SK-N-SH (cell line): ENCODE results near the gene DLG2.
"Not testable (repeated sequence)": the region's sequence is repeated elsewhere in the genome, so short reads cannot be mapped to it uniquely, and the experiment has no call there.

Experiments
- CTCF ChIP-seq: fragments of 200-600 bp; sonication (generic); IDR thresholded peaks from 2 replicates; pipeline ENCODE4 v1.6.1; 2017; ENCODE audit warnings: antibody characterized with exemption, mild to moderate bottlenecking, moderate library complexity
- ELF1 ChIP-seq: IDR thresholded peaks from 2 replicates; pipeline ENCODE4 v1.4.0; 2012
- EP300 ChIP-seq, 2 experiments: IDR thresholded peaks; 2 replicates each; pipeline versions ENCODE4 v1.4.0 to v1.6.1; 2012; ENCODE audit warnings: borderline replicate concordance in 1 of 2, low read depth in 1 of 2, low read length in 1 of 2
- FOXM1 ChIP-seq: IDR thresholded peaks from 2 replicates; pipeline ENCODE4 v1.4.0; 2012; ENCODE audit warnings: low read depth, mild to moderate bottlenecking
- GABPA ChIP-seq: IDR thresholded peaks from 2 replicates; pipeline ENCODE4 v1.4.0; 2012; ENCODE audit warnings: low read depth, mild to moderate bottlenecking
- MXI1 ChIP-seq: IDR thresholded peaks from 2 replicates; pipeline ENCODE4 v1.6.1; 2012; ENCODE audit warnings: mild to moderate bottlenecking, low read depth, low read length, improper control_type of control experiment
- NRF1 ChIP-seq: IDR thresholded peaks from 2 replicates; pipeline ENCODE4 v1.6.1; 2012; ENCODE audit warnings: low read depth, mild to moderate bottlenecking, low read length
- RAD21 ChIP-seq: IDR thresholded peaks from 2 replicates; pipeline ENCODE4 v1.6.1; 2012; ENCODE audit warnings: mild to moderate bottlenecking, low read length
- RCOR1 ChIP-seq: fragments of 150-350 bp; IDR thresholded peaks from 2 replicates; pipeline ENCODE4 v1.6.1; 2017; ENCODE audit warnings: antibody characterized with exemption, low read length
- REST ChIP-seq: IDR thresholded peaks from 2 replicates; pipeline ENCODE4 v1.6.1; 2012; ENCODE audit warnings: mild to moderate bottlenecking, low read depth, low read length, moderate library complexity
- RXRA ChIP-seq: IDR thresholded peaks from 2 replicates; pipeline ENCODE4 v1.4.0; 2012; ENCODE audit warnings: low read depth, mild to moderate bottlenecking, borderline replicate concordance
- SMC3 ChIP-seq: IDR thresholded peaks from 2 replicates; pipeline ENCODE4 v1.6.1; 2012; ENCODE audit warnings: low read depth, low read length, improper control_type of control experiment
- YY1 ChIP-seq: IDR thresholded peaks from 2 replicates; pipeline ENCODE4 v1.4.0; 2012; ENCODE audit warnings: low read depth, mild to moderate bottlenecking

GRCh38 chr11:84784158-84784557 is 843.0 kb downstream of the DLG2 start:
- TF ChIP-seq REST; CTCF; RAD21; ELF1; EP300 (IDR thresholded peaks at IDR 0.05; ENCODE audit: borderline replicate concordance in 1 of 2, low read depth in 1 of 2, low read length in 1 of 2); RCOR1; RXRA; SMC3; YY1; FOXM1; MXI1; NRF1; GABPA: not testable (repeated sequence)
